ENCODE measurements around the gene CNTNAP2.

- TF ChIP-seq, protein P1, sequence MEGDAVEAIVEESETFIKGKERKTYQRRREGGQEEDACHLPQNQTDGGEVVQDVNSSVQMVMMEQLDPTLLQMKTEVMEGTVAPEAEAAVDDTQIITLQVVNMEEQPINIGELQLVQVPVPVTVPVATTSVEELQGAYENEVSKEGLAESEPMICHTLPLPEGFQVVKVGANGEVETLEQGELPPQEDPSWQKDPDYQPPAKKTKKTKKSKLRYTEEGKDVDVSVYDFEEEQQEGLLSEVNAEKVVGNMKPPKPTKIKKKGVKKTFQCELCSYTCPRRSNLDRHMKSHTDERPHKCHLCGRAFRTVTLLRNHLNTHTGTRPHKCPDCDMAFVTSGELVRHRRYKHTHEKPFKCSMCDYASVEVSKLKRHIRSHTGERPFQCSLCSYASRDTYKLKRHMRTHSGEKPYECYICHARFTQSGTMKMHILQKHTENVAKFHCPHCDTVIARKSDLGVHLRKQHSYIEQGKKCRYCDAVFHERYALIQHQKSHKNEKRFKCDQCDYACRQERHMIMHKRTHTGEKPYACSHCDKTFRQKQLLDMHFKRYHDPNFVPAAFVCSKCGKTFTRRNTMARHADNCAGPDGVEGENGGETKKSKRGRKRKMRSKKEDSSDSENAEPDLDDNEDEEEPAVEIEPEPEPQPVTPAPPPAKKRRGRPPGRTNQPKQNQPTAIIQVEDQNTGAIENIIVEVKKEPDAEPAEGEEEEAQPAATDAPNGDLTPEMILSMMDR (IDR thresholded peaks at IDR 0.05; ENCODE audit: low read depth, low read length, missing input control), result no peak
- TF ChIP-seq EGR1 (IDR thresholded peaks at IDR 0.05; ENCODE audit: low read depth in 2 of 2), result no peak
- no peak for TF ChIP-seq ATF3 (IDR thresholded peaks at IDR 0.05)
- TF ChIP-seq MAX (IDR thresholded peaks at IDR 0.05), result no peak
- TF ChIP-seq YY1 (IDR thresholded peaks at IDR 0.05), result no peak
- no peak for TF ChIP-seq ZBTB33 (IDR thresholded peaks at IDR 0.05)
- no peak for TF ChIP-seq FOXA2 (IDR thresholded peaks at IDR 0.05)
- TF ChIP-seq SP1 (IDR thresholded peaks at IDR 0.05), result no peak
- no peak for TF ChIP-seq JUND (IDR thresholded peaks at IDR 0.05)
- no peak for TF ChIP-seq RAD21 (IDR thresholded peaks at IDR 0.05)
- no peak for TF ChIP-seq TAF1 (conservative IDR thresholded peaks at IDR 0.05)
- no peak for TF ChIP-seq GABPA (IDR thresholded peaks at IDR 0.05 in 1 of 2, conservative IDR thresholded peaks at IDR 0.05 in 1 of 2)
These were observed 2187.9 kb downstream of the CNTNAP2 start for GRCh38 chr7:148304456-148304855.
